GM23338 (cell line): ENCODE results near the gene ATXN2. TPM values are rescaled to one million over a fixed set of nuclear protein-coding genes. Genes with fewer than 3 reads are reported as not detected.
A peak's percentile ranks its signal among the peaks of the same experiment; 100 is the strongest.

ENCODE experiments used
- ATAC-seq: fragments of 200-7000 bp; cut with Tn5 transposase; 3 replicates; pipeline ENCODE4 v1.9.1; 2020
- DNase-seq: peaks from one replicate; pipeline ENCODE4 v3.0.0-alpha.2; 2015; ENCODE audit warnings: low spot score
- H2AFZ ChIP-seq: fragments of 200-600 bp; sonication (generic); 2 replicates; pipeline ENCODE4 v1.8.0; 2016; ENCODE audit warnings: antibody characterized with exemption, mild to moderate bottlenecking, moderate library complexity
- H3F3A ChIP-seq: fragments of 200-600 bp; sonication (generic); replicated peaks from 2 replicates; pipeline ENCODE4 v1.8.0; 2017; ENCODE audit warnings: antibody characterized with exemption, mixed run types, low read depth
- H3K27ac ChIP-seq: fragments of 200-600 bp; sonication (generic); 2 replicates; pipeline ENCODE4 v1.6.1; 2016; ENCODE audit warnings: low read depth
- H3K27me3 ChIP-seq: fragments of 200-600 bp; sonication (generic); 2 replicates; pipeline ENCODE4 v1.8.0; 2016; ENCODE audit warnings: mild to moderate bottlenecking, mixed run types, moderate library complexity; ENCODE audit not compliant: insufficient read depth
- H3K36me3 ChIP-seq: fragments of 200-600 bp; sonication (generic); 2 replicates; pipeline ENCODE4 v1.8.0; 2016; ENCODE audit warnings: mild to moderate bottlenecking; ENCODE audit not compliant: insufficient read depth
- H3K4me1 ChIP-seq: fragments of 200-600 bp; sonication (generic); 2 replicates; pipeline ENCODE4 v1.8.0; 2016; ENCODE audit warnings: mild to moderate bottlenecking, moderate library complexity; ENCODE audit not compliant: insufficient read depth
- H3K4me2 ChIP-seq: fragments of 200-600 bp; sonication (generic); 2 replicates; pipeline ENCODE4 v1.7.1; 2017; ENCODE audit warnings: mixed run types
- H3K4me3 ChIP-seq: fragments of 200-600 bp; sonication (generic); 2 replicates; pipeline ENCODE4 v1.6.1; 2016; ENCODE audit warnings: mixed run types
- H3K79me2 ChIP-seq: fragments of 200-600 bp; sonication (generic); replicated peaks from 2 replicates; pipeline ENCODE4 v1.8.0; 2017; ENCODE audit warnings: mild to moderate bottlenecking; ENCODE audit not compliant: insufficient read depth
- H3K9me2 ChIP-seq: fragments of 200-600 bp; sonication (generic); 2 replicates; pipeline ENCODE4 v1.8.0; 2017; ENCODE audit not compliant: insufficient read depth
- H4K20me1 ChIP-seq: fragments of 200-600 bp; sonication (generic); replicated peaks from 2 replicates; pipeline ENCODE4 v1.8.0; 2017; ENCODE audit warnings: mild to moderate bottlenecking; ENCODE audit not compliant: insufficient read depth
- H3K27ac Mint-ChIP-seq: 2 replicates; pipeline ENCODE4 v1.8.0; 2020; ENCODE audit warnings: inconsistent platforms, mild to moderate bottlenecking, moderate library complexity, mixed read lengths
- H3K27me3 Mint-ChIP-seq: 3 replicates; pipeline ENCODE4 v1.8.0; 2022; ENCODE audit warnings: low read depth, mild to moderate bottlenecking, moderate library complexity, mixed read lengths, inconsistent platforms; ENCODE audit not compliant: insufficient read depth, poor library complexity
- H3K36me3 Mint-ChIP-seq: 3 replicates; pipeline ENCODE4 v1.8.0; 2021; ENCODE audit warnings: low read depth, mild to moderate bottlenecking, inconsistent platforms, moderate library complexity, mixed read lengths
- H3K4me1 Mint-ChIP-seq: 3 replicates; pipeline ENCODE4 v1.8.0; 2020; ENCODE audit warnings: mild to moderate bottlenecking, inconsistent platforms, mixed read lengths
- H3K4me3 Mint-ChIP-seq: 3 replicates; pipeline ENCODE4 v1.8.0; 2021; ENCODE audit warnings: moderate library complexity, mild to moderate bottlenecking, inconsistent platforms, mixed read lengths
- H3K9me3 Mint-ChIP-seq: 3 replicates; pipeline ENCODE4 v1.8.0; 2020; ENCODE audit warnings: moderate library complexity, mild to moderate bottlenecking, inconsistent platforms, mixed read lengths
- CREB1 ChIP-seq: fragments of 250-450 bp; sonication (Bioruptor Pico); IDR thresholded peaks from 2 replicates; pipeline ENCODE4 v1.5.0; 2020; ENCODE audit warnings: low read depth, mild to moderate bottlenecking, moderate library complexity
- CTCF ChIP-seq, 2 experiments: fragments of 200-600 bp in 1 of 2; sonication (generic) in 1 of 2; conservative IDR thresholded peaks; 2 replicates each; pipeline versions ENCODE4 v1.5.1 to v1.6.1; 2016 to 2017; ENCODE audit warnings: antibody characterized with exemption in 2 of 2, low read depth in 2 of 2, mild to moderate bottlenecking in 2 of 2, moderate library complexity in 1 of 2
- ETS1 ChIP-seq: IDR thresholded peaks from 2 replicates; pipeline ENCODE4 v1.6.1; 2016; ENCODE audit warnings: antibody characterized with exemption
- EZH2 ChIP-seq: fragments of 200-600 bp; sonication (generic); IDR thresholded peaks from one replicate; pipeline ENCODE4 v1.8.0; 2017; ENCODE audit warnings: antibody characterized with exemption, mild to moderate bottlenecking, low read depth; ENCODE audit not compliant: unreplicated experiment
- EZH2phosphoT487 ChIP-seq: fragments of 200-600 bp; sonication (generic); IDR thresholded peaks from one replicate; pipeline ENCODE4 v1.8.1; 2018; ENCODE audit warnings: antibody characterized with exemption; ENCODE audit not compliant: unreplicated experiment
- JUNB ChIP-seq: IDR thresholded peaks from one replicate; pipeline ENCODE4 v1.6.1; 2016; ENCODE audit warnings: antibody characterized with exemption; ENCODE audit not compliant: unreplicated experiment
- ZNF114 ChIP-seq: fragments of 250-450 bp; sonication (Bioruptor Pico); IDR thresholded peaks from 2 replicates; pipeline ENCODE4 v1.5.0; 2020; ENCODE audit warnings: mild to moderate bottlenecking, moderate library complexity
- ZNF462 ChIP-seq: fragments of 250-450 bp; sonication (Bioruptor Pico); IDR thresholded peaks from 2 replicates; pipeline ENCODE4 v1.5.0; 2020; ENCODE audit warnings: mild to moderate bottlenecking, moderate library complexity
- polyA plus RNA-seq: library from polyadenylated mRNA; unstranded; fragments of >200 nt; fragmentation: Nextera tagmentation; extraction: Ambion mirVana; gene quantifications from 2 replicates; pipeline ENCODE4 v1.2.1, GENCODE V29; 2016
- total RNA-seq: library from RNA; depleted of rRNA; stranded (reverse); fragments of >200 nt; shearing (Covaris generic); gene quantifications from 2 replicates; pipeline ENCODE4 v1.2.3, GENCODE V29; 2014

ATXN2 gene
- total and polyA plus RNA-seq, 2 experiments from 2014 or later = 44.8 to 59.5 TPM

GRCh38 chr12:111443086-111443485 lies 156.0 kb downstream of the ATXN2 start:
- peaks cover 42% of the 10 kb centered on the region for H3K4me1 Mint-ChIP-seq
- ATAC-seq (no peak), DNase-seq (no peak)
- peak overlapping the region; percentile 76 for H3K27ac Mint-ChIP-seq
- H3K4me3 Mint-ChIP-seq = no peak overlapping the region
- H3K27me3 Mint-ChIP-seq = peaks cover 31% of the 10 kb centered on the region
- Histone ChIP-seq H3K27ac (peak overlapping the region; percentile 59; the same call in 1 of the 2 replicates), H2AFZ (no peak overlapping the region), H3K4me3 (no peak overlapping the region), H3K9me2 (no peaks in the 10 kb centered on the region), H3K4me2 (no peak overlapping the region), H3F3A (peaks cover 21% of the 10 kb centered on the region), H3K27me3 (no peaks in the 10 kb centered on the region), H3K79me2 (peaks cover 54% of the 10 kb centered on the region), H3K4me1 (peaks cover 12% of the 10 kb centered on the region), H4K20me1 (peaks cover 25% of the 10 kb centered on the region), H3K36me3 (peaks cover 5% of the 10 kb centered on the region; the same call in 1 of the 2 replicates)
- TF ChIP-seq ZNF114 (CRISPR knock-in tag) (no peak), CREB1 (CRISPR knock-in tag) (no peak), CTCF (conservative IDR thresholded peaks at IDR 0.05; ENCODE audit: low read depth in 2 of 2) (no peak), ZNF462 (CRISPR knock-in tag) (no peak), ETS1 (no peak), JUNB (no peak), EZH2phosphoT487 (no peak), EZH2 (no peak)
- H3K9me3 Mint-ChIP-seq = no peaks in the 10 kb centered on the region; the same call in 2 of the 3 replicates
- peaks cover 41% of the 10 kb centered on the region for H3K36me3 Mint-ChIP-seq
